BE2C (cell line): ENCODE data around the gene GRID1.

Experiments used
- DNase-seq: peaks from one replicate; pipeline ENCODE4 v3.0.0-alpha.2; 2020
- H3K27me3 ChIP-seq: fragments of 250-450 bp; sonication (Bioruptor Pico); 2 replicates; pipeline ENCODE4 v1.5.1; 2020; ENCODE audit warnings: mild to moderate bottlenecking
- H3K36me3 ChIP-seq: fragments of 250-450 bp; sonication (Bioruptor Pico); 2 replicates; pipeline ENCODE4 v1.5.1; 2020; ENCODE audit warnings: mild to moderate bottlenecking
- H3K4me1 ChIP-seq: fragments of 250-450 bp; sonication (Bioruptor Pico); 2 replicates; pipeline ENCODE4 v1.5.1; 2020
- H3K4me3 ChIP-seq: 2 replicates; pipeline ENCODE4 v1.5.1; 2011; ENCODE audit warnings: low read depth, low read length
- H3K9me3 ChIP-seq: fragments of 250-450 bp; sonication (Bioruptor Pico); 2 replicates; pipeline ENCODE4 v1.5.1; 2020
- CTCF ChIP-seq: IDR thresholded peaks from 2 replicates; pipeline ENCODE4 v1.5.1; 2012; ENCODE audit warnings: mild to moderate bottlenecking, low read depth, low read length

GRID1 gene

DNA sequence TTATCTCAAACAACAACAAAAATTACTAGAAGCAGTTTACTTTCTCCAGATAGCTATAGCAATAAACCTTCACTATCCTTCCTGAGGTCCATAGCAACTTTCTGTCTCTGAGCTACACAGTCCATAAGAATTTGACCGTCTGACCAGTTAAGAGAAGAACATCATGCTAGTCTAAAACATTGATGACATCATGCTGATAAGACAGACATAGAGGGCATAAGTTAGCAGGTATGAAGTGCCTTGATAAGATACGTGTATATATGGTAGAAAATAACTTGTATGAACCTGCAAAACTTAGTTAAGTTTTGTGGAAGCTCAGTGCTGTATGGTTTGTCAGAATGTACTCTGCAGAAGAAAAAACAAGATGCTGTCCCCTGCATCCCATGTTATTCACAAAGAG lies 353.0 kb downstream of the GRID1 start:
- Histone ChIP-seq H3K36me3 (no peaks in the 10 kb centered on the region), H3K9me3 (no peaks in the 10 kb centered on the region), H3K27me3 (no peaks in the 10 kb centered on the region), H3K4me3 (no peak overlapping the region), H3K4me1 (peaks cover 4% of the 10 kb centered on the region)
- no peak for DNase-seq
- no peak for TF ChIP-seq CTCF

GRCh38 chr10:86007171-86007570 lies 359.4 kb downstream of the GRID1 start:
- H3K4me1 ChIP-seq: peaks cover 4% of the 10 kb centered on the region
- no peaks in the 10 kb centered on the region for H3K9me3 ChIP-seq
- DNase-seq: no peak
- no peak for TF ChIP-seq CTCF
- H3K4me3 ChIP-seq: no peak overlapping the region
- no peaks in the 10 kb centered on the region for H3K36me3 ChIP-seq
- H3K27me3 ChIP-seq: no peaks in the 10 kb centered on the region

DNA sequence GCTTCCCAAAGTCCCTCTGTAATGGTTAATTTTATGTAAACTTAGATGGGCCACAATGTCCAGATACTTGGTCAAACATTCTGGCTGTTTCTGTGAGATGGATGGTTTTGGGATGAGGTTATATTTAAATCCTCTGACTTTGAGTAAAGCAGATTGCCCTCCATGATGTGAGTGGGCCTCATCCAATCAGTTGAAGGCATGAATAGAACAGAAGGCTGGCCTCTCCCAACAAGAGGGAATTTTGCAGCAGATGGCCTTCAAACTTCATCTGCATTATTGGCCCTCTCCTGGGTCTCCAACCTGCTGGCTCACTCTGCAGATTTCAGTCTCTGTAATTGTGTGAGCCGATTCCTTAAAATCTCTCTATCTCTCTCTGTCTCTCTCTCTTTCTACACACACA lies 362.3 kb downstream of the GRID1 start:
- no peaks in the 10 kb centered on the region for H3K36me3 ChIP-seq
- H3K9me3 ChIP-seq: no peaks in the 10 kb centered on the region
- TF ChIP-seq CTCF: no peak
- no peaks in the 10 kb centered on the region; the same call in 1 of the 2 replicates for H3K4me1 ChIP-seq
- DNase-seq: no peak
- H3K4me3 ChIP-seq: no peak overlapping the region
- H3K27me3 ChIP-seq: no peaks in the 10 kb centered on the region

DNA sequence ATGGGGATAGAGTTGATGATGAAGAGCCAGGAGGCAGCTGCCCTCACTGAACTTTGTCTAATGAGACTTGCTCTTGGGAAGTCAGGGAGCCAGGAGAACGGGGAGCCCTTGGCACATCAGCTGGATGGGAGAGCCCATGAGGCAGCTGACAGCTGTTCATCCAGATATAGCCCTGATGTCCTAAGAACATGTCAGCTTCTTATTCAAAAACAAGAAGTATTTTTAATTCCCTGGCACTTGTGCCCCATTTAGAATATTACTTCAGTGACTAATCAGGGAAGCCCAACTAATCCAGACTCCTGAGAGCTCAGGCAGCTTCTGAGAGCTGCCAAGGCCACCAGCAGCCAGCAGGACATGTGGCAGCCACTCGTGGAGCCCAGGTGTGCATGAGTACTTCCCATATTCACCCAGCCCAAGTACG lies 363.4 kb downstream of the GRID1 start:
- no peak for TF ChIP-seq CTCF
- no peak overlapping the region for H3K4me3 ChIP-seq
- H3K4me1 ChIP-seq: no peaks in the 10 kb centered on the region
- no peaks in the 10 kb centered on the region for H3K9me3 ChIP-seq
- H3K27me3 ChIP-seq: no peaks in the 10 kb centered on the region
- no peaks in the 10 kb centered on the region for H3K36me3 ChIP-seq
- no peak for DNase-seq

DNA sequence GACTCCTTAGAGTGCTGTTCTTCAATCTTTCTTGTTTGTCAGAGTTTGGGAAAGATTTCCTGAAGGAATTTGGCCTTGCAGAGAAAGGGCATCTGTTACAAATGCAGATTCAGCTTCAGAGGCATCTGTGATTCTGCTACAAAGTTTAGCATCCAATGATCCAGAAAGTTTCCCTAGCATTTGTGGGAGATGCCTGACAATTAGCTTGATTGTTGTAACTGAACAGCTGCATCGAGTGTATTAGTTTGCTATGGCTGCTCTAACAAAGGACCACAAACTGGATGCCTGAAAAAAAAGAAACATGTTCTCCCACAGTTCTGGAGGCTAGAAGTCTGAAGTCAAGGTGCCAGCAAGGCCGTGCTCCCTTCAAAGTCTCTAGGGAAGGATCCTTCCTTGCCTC lies 365.1 kb downstream of the GRID1 start:
- H3K36me3 ChIP-seq: no peaks in the 10 kb centered on the region
- no peak for TF ChIP-seq CTCF

DNA sequence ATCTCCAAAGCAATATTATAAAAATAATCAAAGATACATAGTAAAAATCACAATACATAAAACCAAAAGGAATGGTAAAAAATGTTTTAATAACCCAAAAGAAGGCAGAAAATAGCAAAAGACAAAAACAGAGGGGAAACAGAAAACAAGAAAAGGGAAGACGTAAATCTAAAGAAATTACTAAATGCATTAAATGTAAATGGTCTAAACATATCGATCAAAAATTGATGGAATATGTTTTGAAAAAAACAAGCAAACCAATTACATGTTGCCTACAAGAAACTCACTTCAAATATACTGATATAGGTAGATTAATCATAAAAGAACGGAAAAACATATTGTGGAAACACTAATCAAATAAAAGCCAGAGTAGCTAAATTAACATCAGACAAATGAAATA lies 369.1 kb downstream of the GRID1 start:
- Histone ChIP-seq H3K36me3 (no peaks in the 10 kb centered on the region), H3K9me3 (no peaks in the 10 kb centered on the region), H3K27me3 (no peaks in the 10 kb centered on the region), H3K4me3 (no peak overlapping the region), H3K4me1 (peaks cover 5% of the 10 kb centered on the region)
- DNase-seq: no peak
- no peak for TF ChIP-seq CTCF

More for the DNA sequence above, 365.1 kb downstream of the GRID1 start:
- no peaks in the 10 kb centered on the region for H3K4me1 ChIP-seq
- no peak for DNase-seq
- H3K4me3 ChIP-seq: no peak overlapping the region
- no peaks in the 10 kb centered on the region for H3K9me3 ChIP-seq
- no peaks in the 10 kb centered on the region for H3K27me3 ChIP-seq
